NCI-H128 (cell line): ENCODE data around the gene SPIRE2.
"Not testable (repeated sequence)": the region's sequence is repeated elsewhere in the genome, so short reads cannot be mapped to it uniquely, and the experiment has no call there.

ENCODE experiments used
- DNase-seq: peaks from one replicate; lab custom pipeline; 2025; ENCODE audit not compliant: unreplicated experiment; lab: John Stamatoyannopoulos, UW

Gene SPIRE2

GRCh38 chr16:89806589-89807193 is 21.6 kb upstream of the SPIRE2 start:
- DNase-seq: not testable (repeated sequence)

- DNase-seq: no peak
These were observed 19.8 kb upstream of the SPIRE2 start for GRCh38 chr16:89808475-89808874.

DNA sequence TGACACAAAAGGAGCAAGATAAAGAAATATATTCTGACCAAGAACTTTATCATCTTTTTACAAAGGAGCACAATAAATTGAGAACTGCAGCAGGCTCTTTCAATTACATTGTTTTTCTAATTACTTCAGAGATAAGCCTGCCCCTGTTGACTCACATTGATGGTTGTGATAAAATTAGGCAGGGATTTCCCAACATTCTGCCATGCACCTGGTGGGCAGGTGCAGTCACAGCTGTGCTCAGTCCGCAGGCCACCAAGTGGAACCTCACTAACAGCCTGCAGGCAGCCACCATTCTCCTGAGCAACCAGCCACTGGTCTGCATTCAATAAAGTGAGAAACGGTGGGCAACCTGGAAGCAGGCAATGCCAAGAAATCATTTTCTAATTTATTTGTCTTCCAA is 17.0 kb upstream of the SPIRE2 start:
- no peak for DNase-seq

- DNase-seq: no peak
These were observed 12.5 kb upstream of the SPIRE2 start for GRCh38 chr16:89815639-89816348.

- not testable (repeated sequence) for DNase-seq
These were observed 9.3 kb upstream of the SPIRE2 start for GRCh38 chr16:89818851-89819403.

GRCh38 chr16:89819448-89819847 is 8.8 kb upstream of the SPIRE2 start:
- not testable (repeated sequence) for DNase-seq

DNA sequence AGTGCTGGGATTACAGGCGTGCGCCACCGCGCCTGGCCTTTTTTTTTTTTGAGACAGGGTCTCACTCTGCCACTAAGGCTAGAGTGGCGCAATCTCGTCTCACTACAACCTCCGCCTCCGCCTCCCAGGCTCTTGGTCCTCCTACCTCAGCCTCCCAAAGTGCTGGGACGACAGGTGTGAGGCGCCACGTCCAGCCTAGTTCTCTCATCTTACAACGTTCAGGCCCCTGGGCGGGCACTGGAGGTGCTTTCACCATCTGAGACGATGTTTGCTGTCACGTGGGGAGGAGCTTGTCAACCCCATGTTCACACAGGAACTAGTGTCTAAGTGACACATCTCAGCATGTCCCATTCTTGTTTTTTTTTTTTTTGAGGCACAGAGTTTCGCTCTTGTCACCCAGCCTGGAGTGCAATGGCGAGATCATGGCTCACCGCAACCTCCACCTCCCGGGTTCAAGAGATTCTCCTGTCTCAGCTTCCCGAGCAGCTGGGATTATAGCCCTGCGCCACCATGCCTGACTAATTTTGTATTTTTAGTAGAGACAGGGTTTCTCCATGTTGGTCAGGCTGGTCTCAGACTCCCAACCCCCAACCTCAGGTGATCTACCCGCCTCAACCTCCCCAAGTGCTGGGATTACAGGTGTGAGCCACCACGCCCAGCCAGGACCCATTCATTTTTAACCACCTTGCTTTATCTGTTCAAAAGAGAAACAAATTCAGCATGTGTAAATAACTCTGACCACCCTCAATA is 6.7 kb upstream of the SPIRE2 start:
- no peak for DNase-seq

GRCh38 chr16:89822188-89823086 is 5.8 kb upstream of the SPIRE2 start:
- DNase-seq: no peak

GRCh38 chr16:89823087-89823823 is 5.0 kb upstream of the SPIRE2 start:
- DNase-seq: peak; percentile 26

GRCh38 chr16:89823824-89824148 is 4.5 kb upstream of the SPIRE2 start:
- not testable (repeated sequence) for DNase-seq

DNA sequence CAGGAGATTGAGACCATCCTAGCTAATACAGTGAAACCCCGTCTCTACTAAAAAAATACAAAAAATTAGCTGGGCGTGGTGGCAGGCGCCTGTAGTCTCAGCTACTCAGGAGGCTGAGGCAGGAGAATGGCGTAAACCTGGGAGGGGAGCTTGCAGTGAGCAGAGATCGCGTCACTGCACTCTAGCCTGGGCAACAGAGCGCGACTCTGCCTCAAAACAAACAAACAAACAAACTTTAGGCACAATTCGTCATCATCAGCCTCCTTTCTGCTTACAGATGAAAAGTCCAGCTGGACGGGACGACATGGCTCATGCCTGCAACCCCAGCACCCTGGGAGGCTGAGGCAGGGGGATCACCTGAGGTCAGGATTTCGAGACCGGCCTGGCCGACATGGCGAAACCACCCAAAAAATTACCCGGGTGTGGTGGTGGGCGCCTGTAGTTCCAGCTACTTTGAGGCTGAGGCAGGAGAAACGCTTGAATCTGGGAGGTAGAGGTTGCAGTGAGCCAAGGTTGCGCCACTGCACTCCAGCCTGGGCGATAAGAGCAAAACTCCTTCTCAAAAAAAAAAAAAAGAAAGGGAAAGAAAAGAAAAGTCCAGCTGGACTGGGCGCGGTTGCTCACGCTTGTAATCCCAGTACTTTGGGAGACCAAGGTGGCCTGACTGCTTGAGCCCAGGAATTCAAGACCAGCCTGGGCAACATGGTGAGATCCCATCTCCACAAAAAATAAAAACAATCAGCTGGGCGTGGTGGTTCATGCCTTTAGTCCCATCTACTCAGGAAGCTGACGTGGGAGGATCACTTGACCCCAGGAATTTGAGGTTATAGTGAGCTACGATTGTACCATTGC is 1.5 kb upstream of the SPIRE2 start:
- DNase-seq: no peak

- no peak for DNase-seq
These were observed 684 bp upstream of the SPIRE2 start for GRCh38 chr16:89827383-89828198.

DNA sequence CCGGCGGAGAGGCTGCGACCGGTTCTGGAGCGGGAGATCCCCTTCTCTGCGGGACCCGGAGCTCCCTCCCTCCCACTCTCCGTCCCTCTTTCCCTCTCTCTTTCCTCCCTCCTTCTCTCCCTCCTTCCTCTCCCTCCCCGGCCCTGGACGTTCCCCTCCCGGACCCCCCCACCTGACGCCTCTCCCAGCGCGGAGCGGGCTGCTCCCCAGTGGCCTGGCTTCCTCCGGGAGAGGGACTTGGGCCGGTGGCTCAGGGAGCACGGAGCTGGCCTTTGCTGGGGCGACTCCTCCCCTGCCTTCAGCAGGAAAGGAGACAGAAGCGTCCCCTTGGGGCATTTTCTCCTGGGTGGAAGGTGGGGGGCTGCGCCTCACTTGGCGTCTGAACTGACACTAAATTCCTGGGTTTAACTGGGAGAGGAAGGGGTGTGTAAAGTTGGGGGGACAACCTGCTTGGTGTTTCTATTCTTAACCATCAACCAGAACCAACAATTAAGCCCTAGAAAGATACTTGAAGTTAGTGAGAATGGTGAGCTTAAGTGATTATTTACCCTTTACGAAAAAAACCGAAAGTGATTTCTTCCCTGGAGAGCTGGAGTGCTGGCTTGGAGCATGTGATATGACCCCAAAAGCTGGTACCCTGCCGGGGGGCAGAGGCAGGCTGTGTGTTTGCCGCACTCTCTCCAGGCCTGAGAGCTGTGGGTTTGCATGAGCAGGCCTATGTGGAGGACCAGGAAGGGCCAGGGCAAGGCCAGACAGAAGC is 775 bp downstream of the SPIRE2 start:
- DNase-seq: no peak

DNA sequence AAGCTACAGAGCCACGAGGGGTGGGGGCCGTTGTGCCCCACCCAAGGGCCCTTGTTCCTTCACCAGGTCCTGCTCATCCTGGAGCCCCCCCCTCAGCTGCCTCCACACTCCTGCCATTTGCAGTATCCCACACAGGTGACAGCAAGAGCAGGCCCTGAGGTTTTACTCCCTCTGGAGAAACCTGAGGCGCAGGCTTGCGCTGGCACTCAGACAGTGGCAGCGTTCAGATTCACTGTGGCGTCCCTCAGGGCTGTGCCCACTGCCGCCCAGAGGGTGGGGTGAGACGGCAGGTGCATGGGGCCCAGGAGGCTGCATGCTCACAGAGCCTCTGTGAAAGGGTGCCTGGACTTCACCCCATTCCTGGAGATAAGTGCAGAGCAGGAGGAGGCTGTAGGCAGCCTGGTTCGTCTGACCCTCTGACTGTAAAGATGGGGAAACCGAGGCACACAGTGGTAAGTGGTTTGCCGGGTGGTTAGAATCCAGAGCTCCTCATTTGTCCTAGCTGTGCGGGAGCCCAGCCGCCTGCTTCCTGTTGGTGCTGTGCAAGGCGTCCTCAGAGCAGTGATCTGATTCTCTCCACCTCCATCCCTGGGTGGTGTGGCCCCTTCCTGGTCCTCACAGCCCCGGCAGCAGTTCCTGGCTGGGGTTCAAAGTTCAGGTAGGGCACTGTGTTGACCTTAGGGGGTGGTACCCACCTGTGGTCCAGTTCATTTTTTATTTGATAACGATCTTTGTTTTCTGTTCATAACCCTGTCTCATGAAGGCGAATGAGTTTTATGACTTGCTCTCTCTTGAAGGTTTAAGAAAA is 1.6 kb downstream of the SPIRE2 start:
- no peak for DNase-seq

DNA sequence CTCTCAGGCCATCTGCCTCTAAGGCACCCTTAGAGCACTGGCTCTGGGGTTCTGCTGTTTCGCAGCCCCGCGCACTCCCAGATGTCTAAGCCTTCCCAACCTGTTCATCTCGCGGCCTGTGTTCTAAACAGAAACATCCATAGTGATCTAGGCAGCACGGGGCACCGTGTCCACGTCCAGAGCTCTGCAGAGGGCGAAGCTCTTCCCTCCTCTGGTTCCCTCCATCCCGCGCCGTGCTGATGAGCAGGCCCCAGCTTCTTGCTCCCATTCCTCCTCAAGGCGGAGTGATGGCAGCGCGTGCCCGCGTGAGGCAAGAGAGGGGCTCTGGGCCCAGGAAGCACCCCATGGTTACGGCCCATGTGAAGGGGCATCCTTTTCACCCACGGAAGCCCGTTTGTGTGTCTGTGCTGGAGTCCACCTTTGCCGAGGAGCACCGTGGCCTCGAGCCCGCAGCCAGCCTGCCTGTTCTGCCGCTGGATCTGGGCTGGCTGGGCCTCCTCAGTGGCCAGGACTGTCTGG is 3.6 kb downstream of the SPIRE2 start:
- no peak for DNase-seq

GRCh38 chr16:89833664-89834363 is 5.5 kb downstream of the SPIRE2 start:
- DNase-seq: not testable (repeated sequence)
